H1 (cell line): Measurements from ENCODE around the gene PLCH2. TPM values are rescaled to one million over a fixed set of nuclear protein-coding genes. Genes with fewer than 3 reads are reported as not detected.

Experiments
- BACH1 ChIP-seq: IDR thresholded peaks from 2 replicates; pipeline ENCODE4 v1.6.1; 2012; ENCODE audit warnings: low read length, improper control_type of control experiment
- BCL11A ChIP-seq, 2 experiments: IDR thresholded peaks; one replicate each; pipeline ENCODE4 v1.6.1; 2011; ENCODE audit warnings: low read depth in 2 of 2, low read length in 2 of 2, mild to moderate bottlenecking in 2 of 2
- BRCA1 ChIP-seq: IDR thresholded peaks from 2 replicates; pipeline ENCODE4 v1.6.1; 2012; ENCODE audit warnings: low read depth, low read length, improper control_type of control experiment
- CHD7 ChIP-seq: fragments of 300-600 bp; sonication (generic); IDR thresholded peaks from 2 replicates; pipeline ENCODE4 v1.7.1; 2012; ENCODE audit warnings: low read length, moderate library complexity, mild to moderate bottlenecking, inconsistent platforms; ENCODE audit not compliant: insufficient replicate concordance
- CTBP2 ChIP-seq: IDR thresholded peaks from 2 replicates; pipeline ENCODE4 v1.7.0; 2011; ENCODE audit warnings: borderline replicate concordance, mild to moderate bottlenecking, moderate library complexity, mixed read lengths, low read length; ENCODE audit not compliant: insufficient read depth, insufficient read length
- NANOG ChIP-seq: IDR thresholded peaks from 2 replicates; pipeline ENCODE4 v1.6.1; 2011; ENCODE audit warnings: low read length, low read depth, mild to moderate bottlenecking, inconsistent platforms; ENCODE audit not compliant: insufficient read depth, poor library complexity, severe bottlenecking
- RNF2 ChIP-seq: fragments of 200-900, 300-1000 bp; sonication (generic); IDR thresholded peaks from 2 replicates; pipeline ENCODE4 v1.7.1; 2016; ENCODE audit warnings: borderline replicate concordance, low read depth, mild to moderate bottlenecking, antibody characterized with exemption, low read length; ENCODE audit not compliant: poor library complexity, severe bottlenecking; ENCODE audit errors: missing control alignments
- TAF1 ChIP-seq: IDR thresholded peaks from 2 replicates; pipeline ENCODE4 v1.6.1; 2011; ENCODE audit warnings: mild to moderate bottlenecking, low read depth, low read length
- polyA plus RNA-seq, 7 experiments: library from polyadenylated mRNA; depleted of rRNA in 3 of 7; stranded (reverse) in 5 of 7; unstranded in 2 of 7; fragments of >200 nt in 5 of 7; fragments of 200-250 nt in 2 of 7; gene quantifications; 1 replicate in 5 of 7; 2 replicates in 1 of 7; 4 replicates in 1 of 7; pipeline versions ENCODE4 v1.2.1 to v1.2.3, GENCODE V29; 2011 to 2013; ENCODE audit warnings: missing spikeins in 2 of 7, mixed read lengths in 2 of 7
- total RNA-seq: library from RNA; stranded (reverse); fragmentation: NEBNext Ultra II Directional; extraction: Animal tissue kit (Norgen Biotek cat#: 25700); gene quantifications from 2 replicates; pipeline ENCODE4 v1.2.1, GENCODE V29; 2021
- TF ChIP-seq, protein P1 (sequence below): IDR thresholded peaks from 2 replicates; pipeline ENCODE4 v1.6.1; 2012; ENCODE audit warnings: low read length, inconsistent platforms

Gene PLCH2
- total and polyA plus RNA-seq, 2 of the 8 experiments (the other 6 are each of a cell fraction or from before 2014, with no cell fraction given), result 0.14 to 0.19 TPM

GRCh38 chr1:2512862-2513421 lies 36.9 kb downstream of the PLCH2 start (continued):
- TF ChIP-seq CHD7 (no peak), BCL11A (IDR thresholded peaks at IDR 0.05; ENCODE audit: low read depth in 2 of 2, low read length in 2 of 2) (no peak), NANOG (no peak), RNF2 (no peak), BRCA1 (no peak), TAF1 (no peak), CTBP2 (no peak), BACH1 (no peak)
- TF ChIP-seq, protein P1, sequence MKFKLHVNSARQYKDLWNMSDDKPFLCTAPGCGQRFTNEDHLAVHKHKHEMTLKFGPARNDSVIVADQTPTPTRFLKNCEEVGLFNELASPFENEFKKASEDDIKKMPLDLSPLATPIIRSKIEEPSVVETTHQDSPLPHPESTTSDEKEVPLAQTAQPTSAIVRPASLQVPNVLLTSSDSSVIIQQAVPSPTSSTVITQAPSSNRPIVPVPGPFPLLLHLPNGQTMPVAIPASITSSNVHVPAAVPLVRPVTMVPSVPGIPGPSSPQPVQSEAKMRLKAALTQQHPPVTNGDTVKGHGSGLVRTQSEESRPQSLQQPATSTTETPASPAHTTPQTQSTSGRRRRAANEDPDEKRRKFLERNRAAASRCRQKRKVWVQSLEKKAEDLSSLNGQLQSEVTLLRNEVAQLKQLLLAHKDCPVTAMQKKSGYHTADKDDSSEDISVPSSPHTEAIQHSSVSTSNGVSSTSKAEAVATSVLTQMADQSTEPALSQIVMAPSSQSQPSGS, result no peak
